Endothelial cell of umbilical vein (primary cell): ENCODE results near the gene NR6A1. TPM values are rescaled to one million over a fixed set of nuclear protein-coding genes. Genes with fewer than 3 reads are reported as not detected.

Experiments used
- BruUV-seq: library from RNA; stranded (reverse); fragments of 400-500 nt; replicated peaks from 2 replicates; lab custom pipeline; 2021; lab: Mats Ljungman, UMichigan
- CTCF ChIA-PET: fragments of 300-600, 350-600 bp; sonication (Branson Sonifier 250); formaldehyde crosslinking; loops from one replicate; lab custom pipeline; 2021; ENCODE audit warnings: antibody characterized with exemption, inconsistent platforms; lab: Charles Lee
- POLR2A ChIA-PET: fragments of 300-600, 350-600 bp; sonication (Branson Sonifier 250); formaldehyde crosslinking; loops from one replicate; lab custom pipeline; 2021; ENCODE audit warnings: antibody characterized with exemption, inconsistent platforms; lab: Charles Lee
- DNase-seq: peaks from one replicate; pipeline ENCODE4 v3.0.0-alpha.2; 2011; ENCODE audit warnings: low read depth, low spot score
- FAIRE-seq: peaks from 2 replicates; lab custom pipeline; 2011; peaks lifted over from hg19 to GRCh38; lab: Jason Lieb, UNC
- H2AFZ ChIP-seq: 2 replicates; pipeline ENCODE4 v1.6.0; 2012; ENCODE audit warnings: low read depth, low read length, control low read depth, inconsistent platforms
- H3K27ac ChIP-seq: 2 replicates; pipeline ENCODE4 v1.5.1; 2011; ENCODE audit warnings: low read depth, mild to moderate bottlenecking, control low read depth, low read length, moderate library complexity; ENCODE audit not compliant: insufficient read depth
- H3K27me3 ChIP-seq, 2 experiments: 2 replicates each; pipeline versions ENCODE4 v1.6.0 to v1.6.1; 2011; ENCODE audit warnings: low read length in 2 of 2, mixed read lengths in 1 of 2; ENCODE audit not compliant: control insufficient read depth in 2 of 2, insufficient read depth in 2 of 2
- H3K36me3 ChIP-seq, 2 experiments: 2 replicates in 1 of 2; 3 replicates in 1 of 2; pipeline ENCODE4 v1.5.1; 2011; ENCODE audit warnings: low read length in 2 of 2, mild to moderate bottlenecking in 1 of 2, moderate library complexity in 1 of 2; ENCODE audit not compliant: control insufficient read depth in 2 of 2, insufficient read depth in 2 of 2; ENCODE audit errors: extremely low read depth in 1 of 2
- H3K4me1 ChIP-seq: 3 replicates; pipeline ENCODE4 v1.5.1; 2011; ENCODE audit warnings: mild to moderate bottlenecking, low read length; ENCODE audit not compliant: control insufficient read depth, insufficient read depth; ENCODE audit errors: extremely low read depth
- H3K4me2 ChIP-seq: 2 replicates; pipeline ENCODE4 v1.6.1; 2011; ENCODE audit warnings: low read length, control low read depth, mixed read lengths; ENCODE audit not compliant: insufficient read depth
- H3K4me3 ChIP-seq, 3 experiments: fragments of 200-600 bp in 1 of 3; sonication (generic), shearing (Covaris generic) in 1 of 3; replicated peaks in 1 of 3; 2 replicates each; pipeline ENCODE4 v1.5.1; 2011 to 2016; ENCODE audit warnings: control low read depth in 3 of 3, low read length in 3 of 3, mild to moderate bottlenecking in 2 of 3, inconsistent platforms in 1 of 3, low read depth in 1 of 3, moderate library complexity in 1 of 3; ENCODE audit not compliant: insufficient read depth in 1 of 3
- H3K79me2 ChIP-seq: 2 replicates; pipeline ENCODE4 v1.6.0; 2012; ENCODE audit warnings: low read length, inconsistent platforms; ENCODE audit not compliant: control insufficient read depth, insufficient read depth
- H3K9ac ChIP-seq: replicated peaks from 2 replicates; pipeline ENCODE3; 2011; ENCODE audit warnings: low read length, control low read depth; ENCODE audit not compliant: insufficient read depth; ENCODE audit errors: extremely low read depth
- H3K9me1 ChIP-seq: replicated peaks from 3 replicates; pipeline ENCODE4 v1.6.0; 2011; ENCODE audit warnings: mild to moderate bottlenecking, low read length; ENCODE audit not compliant: control insufficient read depth, insufficient read depth; ENCODE audit errors: extremely low read depth
- H3K9me3 ChIP-seq: replicated peaks from 2 replicates; pipeline ENCODE4 v1.5.1; 2012; ENCODE audit warnings: low read length, inconsistent platforms; ENCODE audit not compliant: control insufficient read depth, insufficient read depth
- H4K20me1 ChIP-seq: replicated peaks from 2 replicates; pipeline ENCODE3; 2011; ENCODE audit warnings: mild to moderate bottlenecking, low read length; ENCODE audit not compliant: control insufficient read depth, insufficient read depth; ENCODE audit errors: extremely low read depth
- CTCF ChIP-seq, 2 donors: IDR thresholded peaks; 1 replicate in 1 of 2; 2 replicates in 1 of 2; pipeline ENCODE4 v1.5.1; 2011; ENCODE audit warnings: low read length in 2 of 2, mild to moderate bottlenecking in 2 of 2, moderate library complexity in 2 of 2, control low read depth in 1 of 2, inconsistent platforms in 1 of 2, low read depth in 1 of 2; ENCODE audit not compliant: insufficient read depth in 1 of 2; ENCODE audit errors: extremely low read depth in 1 of 2
- EZH2 ChIP-seq: IDR thresholded peaks from 2 replicates; pipeline ENCODE4 v1.6.1; 2012; ENCODE audit warnings: borderline replicate concordance, low read depth, mild to moderate bottlenecking, moderate library complexity, low read length, inconsistent platforms; ENCODE audit not compliant: severe bottlenecking
- FOS ChIP-seq: IDR thresholded peaks from 2 replicates; pipeline ENCODE4 v1.6.1; 2011; ENCODE audit warnings: mild to moderate bottlenecking, low read length, moderate library complexity, borderline replicate concordance; ENCODE audit not compliant: insufficient read depth
- GATA2 ChIP-seq: IDR thresholded peaks from 2 replicates; pipeline ENCODE4 v1.7.0; 2011; ENCODE audit warnings: low read depth, mild to moderate bottlenecking, moderate library complexity, mixed read lengths, low read length; ENCODE audit not compliant: insufficient read length, insufficient read depth
- JUN ChIP-seq: IDR thresholded peaks from 2 replicates; pipeline ENCODE4 v1.6.1; 2011; ENCODE audit warnings: borderline replicate concordance, low read depth; ENCODE audit not compliant: insufficient read length, insufficient read depth
- MAX ChIP-seq: IDR thresholded peaks from 2 replicates; pipeline ENCODE4 v1.6.1; 2011; ENCODE audit not compliant: insufficient read depth, insufficient read length
- MYC ChIP-seq: IDR thresholded peaks from one replicate; pipeline ENCODE4 v1.6.1; 2011; ENCODE audit warnings: mild to moderate bottlenecking, low read depth, low read length
- POLR2A ChIP-seq: IDR thresholded peaks from 2 replicates; pipeline ENCODE4 v1.6.1; 2012; ENCODE audit warnings: low read depth, mild to moderate bottlenecking, control low read depth, low read length
- POLR2AphosphoS5 ChIP-seq: IDR thresholded peaks from 2 replicates; pipeline ENCODE4 v1.6.1; 2012; ENCODE audit warnings: low read depth, mild to moderate bottlenecking, control low read depth, low read length, moderate library complexity; ENCODE audit not compliant: insufficient read depth
- dilution Hi-C: fragments of 300-500 bp; cut with MboI; formaldehyde crosslinking; loops from one replicate; pipeline ENCODE4 v1.15.0; 2019; ENCODE audit warnings: low sequenced_read_pairs; ENCODE audit not compliant: extremely low pct_ligation_motif_present
- intact Hi-C: fragments of 100-400 bp; cut with micrococcal nuclease; formaldehyde crosslinking; loops from one replicate; pipeline ENCODE4 v1.10.0; 2022
- polyA plus RNA-seq, 4 experiments: library from polyadenylated mRNA; depleted of rRNA in 3 of 4; stranded (reverse) in 3 of 4; unstranded in 1 of 4; fragments of >200 nt; gene quantifications; 2 replicates each; pipeline versions ENCODE4 v1.2.1 to v1.2.3, GENCODE V29; 2011 to 2012; ENCODE audit warnings: missing spikeins in 1 of 4
- total RNA-seq: library from RNA; stranded (reverse); gene quantifications from 2 replicates; pipeline ENCODE4 v1.2.3, GENCODE V29; 2021

Gene NR6A1
- total and polyA plus RNA-seq, 2 donors (not counting 3 experiments of a cell fraction or from before 2014, with no cell fraction given), result 0.17 to 1.2 TPM

- no peak for DNase-seq
- H3K4me1 ChIP-seq, result no peaks in the 10 kb centered on the region
- H2AFZ ChIP-seq, result no peak overlapping the region
- dilution Hi-C loops, result no loop called here
- H3K27ac ChIP-seq, result no peak overlapping the region
- intact Hi-C loops, result no loop called here
- POLR2A ChIA-PET, result no interaction called here
- no peak overlapping the region for H3K9ac ChIP-seq
- no peaks in the 10 kb centered on the region for H3K9me1 ChIP-seq
- H3K36me3 ChIP-seq, result no peaks in the 10 kb centered on the region
- no peak for FAIRE-seq
- no peaks in the 10 kb centered on the region for H3K79me2 ChIP-seq
- H3K9me3 ChIP-seq, result no peaks in the 10 kb centered on the region
- H3K4me2 ChIP-seq, result no peak overlapping the region
- H4K20me1 ChIP-seq, result no peaks in the 10 kb centered on the region
- no peak overlapping the region for H3K4me3 ChIP-seq
- TF ChIP-seq POLR2A (no peak), FOS (no peak), JUN (no peak), CTCF (IDR thresholded peaks at IDR 0.05; ENCODE audit: extremely low read depth in 1 of 2, insufficient read depth in 1 of 2, low read depth in 1 of 2, low read length in 2 of 2) (no peak), POLR2AphosphoS5 (no peak), MYC (no peak), GATA2 (no peak), MAX (no peak), EZH2 (no peak)
- CTCF ChIA-PET, result interaction anchor here (1.1 to 2.5 kb wide), 5 partner anchors 11 to 62 kb away, joined by 3 to 14 read pairs (median 5); partner anchors contain the start of genes OLFML2A and WDR38
- BruUV-seq, result no TSS peak
- H3K27me3 ChIP-seq, result peaks cover 0 to 3% of the 10 kb centered on the region in 2 experiments
Measured at GRCh38 chr9:124790301-124790700, 19.2 kb upstream of the NR6A1 start.
